MM.1S (cell line): Measurements from ENCODE around the gene ST8SIA5.

Experiments used
- DNase-seq: peaks from one replicate; pipeline ENCODE4 v3.0.0-alpha.2; 2015
- H2AFZ ChIP-seq: fragments of 300-600 bp; sonication (generic); 2 replicates; pipeline ENCODE4 v1.6.0; 2016; ENCODE audit warnings: antibody characterized with exemption, low read length
- H3F3A ChIP-seq: fragments of 300-600 bp; sonication (generic); 2 replicates; pipeline ENCODE4 v1.6.1; 2016; ENCODE audit warnings: mild to moderate bottlenecking, antibody characterized with exemption, low read length, moderate library complexity, mixed read lengths; ENCODE audit not compliant: insufficient read depth
- H3K27ac ChIP-seq: fragments of 300-600 bp; sonication (generic); 2 replicates; pipeline ENCODE4 v1.5.1; 2016; ENCODE audit warnings: mild to moderate bottlenecking, low read length
- H3K27me3 ChIP-seq: fragments of 300-600 bp; sonication (generic); replicated peaks from 2 replicates; pipeline ENCODE4 v1.6.0; 2016; ENCODE audit warnings: low read length; ENCODE audit not compliant: insufficient read depth
- H3K36me3 ChIP-seq: fragments of 300-600 bp; sonication (generic); replicated peaks from 2 replicates; pipeline ENCODE4 v1.6.1; 2016; ENCODE audit warnings: mild to moderate bottlenecking, low read length, mixed read lengths; ENCODE audit not compliant: insufficient read depth
- H3K4me1 ChIP-seq: fragments of 300-600 bp; sonication (generic); 2 replicates; pipeline ENCODE4 v1.6.1; 2016; ENCODE audit warnings: low read length, mixed read lengths
- H3K4me2 ChIP-seq: fragments of 300-600 bp; sonication (generic); 2 replicates; pipeline ENCODE4 v1.6.0; 2016; ENCODE audit warnings: low read depth, low read length
- H3K4me3 ChIP-seq: fragments of 300-600 bp; sonication (generic); 2 replicates; pipeline ENCODE4 v1.5.1; 2016; ENCODE audit warnings: low read length, mixed read lengths
- H3K79me2 ChIP-seq: fragments of 300-600 bp; sonication (generic); 2 replicates; pipeline ENCODE4 v1.6.1; 2016; ENCODE audit warnings: mixed run types, low read length, mixed read lengths
- H3K9ac ChIP-seq: fragments of 300-600 bp; sonication (generic); 2 replicates; pipeline ENCODE4 v1.6.1; 2016; ENCODE audit warnings: low read length, mixed read lengths
- H3K9me2 ChIP-seq: fragments of 300-600 bp; sonication (generic); replicated peaks from 2 replicates; pipeline ENCODE4 v1.6.1; 2016; ENCODE audit warnings: mild to moderate bottlenecking, low read length, mixed read lengths; ENCODE audit not compliant: insufficient read depth
- H3K9me3 ChIP-seq: fragments of 300-600 bp; sonication (generic); replicated peaks from 2 replicates; pipeline ENCODE4 v1.6.1; 2016; ENCODE audit warnings: mild to moderate bottlenecking, low read length, mixed read lengths; ENCODE audit not compliant: insufficient read depth
- H4K20me1 ChIP-seq: fragments of 300-600 bp; sonication (generic); 2 replicates; pipeline ENCODE4 v1.6.1; 2016; ENCODE audit warnings: mild to moderate bottlenecking, low read length, moderate library complexity, mixed read lengths; ENCODE audit not compliant: insufficient read depth
- EZH2 ChIP-seq: fragments of 300-600 bp; sonication (generic); optimal IDR thresholded peaks from 2 replicates; pipeline ENCODE3; 2017; ENCODE audit warnings: low read depth, mild to moderate bottlenecking, antibody characterized with exemption, low read length, mixed read lengths
- EZH2phosphoT487 ChIP-seq: fragments of 300-600 bp; sonication (generic); IDR thresholded peaks from 2 replicates; pipeline ENCODE4 v1.6.1; 2018; ENCODE audit warnings: antibody characterized with exemption, low read length
- TF ChIP-seq, protein P1 (sequence below): fragments of 300-600 bp; sonication (generic); IDR thresholded peaks from 2 replicates; pipeline ENCODE4 v1.5.1; 2016; ENCODE audit warnings: antibody characterized with exemption, low read length, mixed read lengths

The ST8SIA5 gene

DNA sequence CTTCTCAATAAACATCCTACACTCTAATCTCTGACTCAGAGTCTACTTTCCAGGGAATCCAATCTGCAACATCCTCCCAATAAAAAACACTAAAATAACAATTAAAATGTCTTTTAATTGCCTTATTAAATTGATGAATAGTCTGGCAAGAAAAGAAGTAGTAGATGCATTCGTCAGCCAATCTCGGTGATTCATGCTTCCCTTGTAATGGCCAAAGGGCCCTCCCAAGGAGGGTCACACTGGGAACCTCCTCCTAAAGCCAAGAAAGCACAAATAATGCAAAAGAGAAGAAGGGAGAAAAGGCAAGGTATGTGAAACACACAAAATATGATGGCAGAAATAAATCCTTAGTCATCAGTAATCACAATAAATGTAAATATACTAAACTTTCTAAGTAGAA is 16.8 kb downstream of the ST8SIA5 start:
- no peaks in the 10 kb centered on the region for H3K4me1 ChIP-seq

DNA sequence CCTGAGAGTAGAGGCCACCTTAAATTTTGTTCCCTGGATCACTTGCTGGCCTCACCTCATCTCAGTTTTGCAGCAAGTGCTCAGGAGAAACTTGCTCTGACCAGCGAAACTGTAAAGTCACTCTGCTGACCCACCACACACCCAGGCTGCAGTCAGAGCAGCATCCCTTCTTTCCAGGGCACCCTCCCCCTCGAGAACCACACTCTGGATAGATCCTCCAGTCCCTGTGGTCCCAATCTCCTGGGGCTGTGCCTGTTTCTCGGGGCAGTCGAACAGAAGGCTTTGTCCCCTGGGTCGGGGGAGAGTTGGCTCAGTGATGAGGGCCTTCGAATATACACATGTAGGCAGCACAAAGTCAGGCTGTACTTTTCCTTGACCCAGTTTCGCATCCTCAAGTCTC is 18.4 kb downstream of the ST8SIA5 start:
- Histone ChIP-seq H3K4me3 (no peak overlapping the region), H3K9me2 (no peaks in the 10 kb centered on the region)
- no peak for DNase-seq

More for the DNA sequence above, 16.8 kb downstream of the ST8SIA5 start:
- Histone ChIP-seq H3K9me3 (no peaks in the 10 kb centered on the region), H3F3A (no peaks in the 10 kb centered on the region), H3K9ac (no peak overlapping the region), H3K27me3 (no peaks in the 10 kb centered on the region), H3K4me2 (no peak overlapping the region), H3K9me2 (no peaks in the 10 kb centered on the region), H4K20me1 (no peaks in the 10 kb centered on the region), H3K36me3 (no peaks in the 10 kb centered on the region), H3K79me2 (no peaks in the 10 kb centered on the region), H2AFZ (no peak overlapping the region), H3K27ac (no peak overlapping the region), H3K4me3 (no peak overlapping the region)
- TF ChIP-seq EZH2phosphoT487 = no peak
- TF ChIP-seq, protein P1, sequence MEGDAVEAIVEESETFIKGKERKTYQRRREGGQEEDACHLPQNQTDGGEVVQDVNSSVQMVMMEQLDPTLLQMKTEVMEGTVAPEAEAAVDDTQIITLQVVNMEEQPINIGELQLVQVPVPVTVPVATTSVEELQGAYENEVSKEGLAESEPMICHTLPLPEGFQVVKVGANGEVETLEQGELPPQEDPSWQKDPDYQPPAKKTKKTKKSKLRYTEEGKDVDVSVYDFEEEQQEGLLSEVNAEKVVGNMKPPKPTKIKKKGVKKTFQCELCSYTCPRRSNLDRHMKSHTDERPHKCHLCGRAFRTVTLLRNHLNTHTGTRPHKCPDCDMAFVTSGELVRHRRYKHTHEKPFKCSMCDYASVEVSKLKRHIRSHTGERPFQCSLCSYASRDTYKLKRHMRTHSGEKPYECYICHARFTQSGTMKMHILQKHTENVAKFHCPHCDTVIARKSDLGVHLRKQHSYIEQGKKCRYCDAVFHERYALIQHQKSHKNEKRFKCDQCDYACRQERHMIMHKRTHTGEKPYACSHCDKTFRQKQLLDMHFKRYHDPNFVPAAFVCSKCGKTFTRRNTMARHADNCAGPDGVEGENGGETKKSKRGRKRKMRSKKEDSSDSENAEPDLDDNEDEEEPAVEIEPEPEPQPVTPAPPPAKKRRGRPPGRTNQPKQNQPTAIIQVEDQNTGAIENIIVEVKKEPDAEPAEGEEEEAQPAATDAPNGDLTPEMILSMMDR = no peak
- no peak for TF ChIP-seq EZH2
- no peak for DNase-seq

DNA sequence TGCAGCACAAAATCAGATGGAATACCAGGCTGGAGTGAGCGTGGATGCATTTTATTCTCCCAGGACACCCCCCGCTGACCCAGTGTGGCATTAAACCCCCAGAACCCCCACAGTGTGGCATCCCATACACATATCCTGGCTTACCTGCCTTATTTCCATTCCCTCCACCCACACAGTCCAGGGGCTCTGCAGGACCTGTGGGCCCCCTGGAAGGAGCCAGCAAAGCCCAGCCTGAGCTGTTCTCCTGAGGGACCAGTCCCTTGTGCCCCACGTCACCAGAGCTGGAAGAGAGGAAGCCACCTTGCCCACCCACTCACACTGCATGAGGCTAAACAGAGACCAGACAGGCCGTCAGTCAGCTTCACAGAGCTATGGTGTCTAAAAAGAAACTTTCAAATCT is 20.1 kb downstream of the ST8SIA5 start:
- Histone ChIP-seq H3K9ac (no peak overlapping the region), H3F3A (no peaks in the 10 kb centered on the region), H3K36me3 (no peaks in the 10 kb centered on the region), H3K9me3 (no peaks in the 10 kb centered on the region), H3K4me3 (no peak overlapping the region), H3K9me2 (no peaks in the 10 kb centered on the region), H3K4me1 (no peaks in the 10 kb centered on the region), H3K27me3 (no peaks in the 10 kb centered on the region), H3K4me2 (no peak overlapping the region), H3K27ac (no peak overlapping the region), H2AFZ (no peak overlapping the region), H4K20me1 (no peaks in the 10 kb centered on the region), H3K79me2 (no peaks in the 10 kb centered on the region)
- no peak for TF ChIP-seq EZH2phosphoT487
- TF ChIP-seq, protein P1 = no peak
- no peak for TF ChIP-seq EZH2
- DNase-seq = no peak

More for the DNA sequence above, 18.4 kb downstream of the ST8SIA5 start:
- H3K27me3 ChIP-seq = no peaks in the 10 kb centered on the region
- H3K4me2 ChIP-seq = no peak overlapping the region
- no peaks in the 10 kb centered on the region for H4K20me1 ChIP-seq
- no peak overlapping the region for H3K27ac ChIP-seq
- H3K36me3 ChIP-seq = no peaks in the 10 kb centered on the region
- TF ChIP-seq EZH2 = no peak
- TF ChIP-seq, protein P1 = no peak
- no peak for TF ChIP-seq EZH2phosphoT487
- H3K9ac ChIP-seq = no peak overlapping the region
- no peaks in the 10 kb centered on the region for H3K4me1 ChIP-seq
- no peak overlapping the region for H2AFZ ChIP-seq
- no peaks in the 10 kb centered on the region for H3K9me3 ChIP-seq
- H3K79me2 ChIP-seq = no peaks in the 10 kb centered on the region
- H3F3A ChIP-seq = no peaks in the 10 kb centered on the region
